Thyroid gland (tissue), 4 donors: ENCODE data around the gene WNT3A.

Experiments used
- CTCF ChIP-seq, 6 experiments: fragments of 200-600 bp in 3 of 6; fragments of 450-650 bp in 3 of 6; sonication (generic) in 3 of 6; IDR thresholded peaks; one replicate each; pipeline ENCODE4 v1.5.1; 2016 to 2019; ENCODE audit warnings: antibody characterized with exemption in 6 of 6, mild to moderate bottlenecking in 2 of 6, inconsistent platforms in 1 of 6, moderate library complexity in 1 of 6
- POLR2A ChIP-seq, 2 donors: fragments of 450-650 bp; IDR thresholded peaks; one replicate each; pipeline ENCODE4 v1.6.1; 2017; ENCODE audit warnings: antibody characterized with exemption in 2 of 2, mild to moderate bottlenecking in 2 of 2, moderate library complexity in 1 of 2

GRCh38 chr1:228105270-228105995, 98.6 kb downstream of the WNT3A start:
- TF ChIP-seq CTCF (IDR thresholded peaks at IDR 0.05) (no peak), POLR2A (IDR thresholded peaks at IDR 0.05) (no peak)
